OCI-LY1 (cell line): ENCODE measurements around the gene PSMA4.

ENCODE experiments used
- H2AFZ ChIP-seq: fragments of 200-600 bp; sonication (generic), shearing (Covaris generic); 2 replicates; pipeline ENCODE4 v1.6.0; 2014; ENCODE audit warnings: antibody characterized with exemption, mild to moderate bottlenecking, low read length
- H3F3A ChIP-seq: fragments of 200-600 bp; sonication (generic), shearing (Covaris generic); 2 replicates; pipeline ENCODE4 v1.6.0; 2014; ENCODE audit warnings: mild to moderate bottlenecking, antibody characterized with exemption, low read length, moderate library complexity; ENCODE audit not compliant: insufficient read depth
- H3K27ac ChIP-seq: fragments of 200-600 bp; sonication (generic); 2 replicates; pipeline ENCODE4 v1.5.1; 2014; ENCODE audit warnings: low read length, mixed run types, mild to moderate bottlenecking, low read depth; ENCODE audit not compliant: poor library complexity, severe bottlenecking
- H3K27me3 ChIP-seq: fragments of 200-600 bp; sonication (generic); 2 replicates; pipeline ENCODE4 v1.6.0; 2014; ENCODE audit warnings: antibody characterized with exemption, mild to moderate bottlenecking, low read length, moderate library complexity; ENCODE audit not compliant: insufficient read depth
- H3K36me3 ChIP-seq: fragments of 200-600 bp; sonication (generic); 2 replicates; pipeline ENCODE4 v1.6.1; 2014; ENCODE audit warnings: mild to moderate bottlenecking, antibody characterized with exemption, low read length, moderate library complexity, mixed read lengths; ENCODE audit not compliant: insufficient read depth
- H3K4me1 ChIP-seq: fragments of 200-600 bp; sonication (generic); 2 replicates; pipeline ENCODE4 v1.5.1; 2014; ENCODE audit warnings: mild to moderate bottlenecking, low read length, moderate library complexity; ENCODE audit not compliant: insufficient read depth, severe bottlenecking
- H3K4me2 ChIP-seq: fragments of 200-600 bp; sonication (generic), shearing (Covaris generic); 2 replicates; pipeline ENCODE4 v1.6.1; 2014; ENCODE audit warnings: low read length
- H3K4me3 ChIP-seq: fragments of 200-600 bp; sonication (generic); 2 replicates; pipeline ENCODE4 v1.5.1; 2014; ENCODE audit warnings: low read length, low read depth, mild to moderate bottlenecking, mixed read lengths; ENCODE audit not compliant: poor library complexity, severe bottlenecking
- H3K79me2 ChIP-seq: fragments of 200-600 bp; shearing (Covaris generic); 2 replicates; pipeline ENCODE4 v1.6.1; 2016; ENCODE audit warnings: mixed run types, low read length, mixed read lengths; ENCODE audit not compliant: insufficient read depth
- H3K9ac ChIP-seq: fragments of 200-600 bp; sonication (generic), shearing (Covaris generic); 2 replicates; pipeline ENCODE4 v1.6.1; 2014; ENCODE audit warnings: mild to moderate bottlenecking, low read length, mixed read lengths
- H3K9me2 ChIP-seq: fragments of 200-600 bp; sonication (generic), shearing (Covaris generic); 2 replicates; pipeline ENCODE4 v1.6.1; 2014; ENCODE audit warnings: low read depth, mild to moderate bottlenecking, low read length, mixed read lengths
- H3K9me3 ChIP-seq: fragments of 200-600 bp; shearing (Covaris generic); 2 replicates; pipeline ENCODE4 v1.6.1; 2014; ENCODE audit warnings: low read length, mixed read lengths
- H4K20me1 ChIP-seq: fragments of 200-600 bp; sonication (generic), shearing (Covaris generic); 2 replicates; pipeline ENCODE4 v1.6.0; 2016; ENCODE audit warnings: mild to moderate bottlenecking, low read length; ENCODE audit not compliant: insufficient read depth
- EZH2 ChIP-seq: fragments of 200-600 bp; sonication (generic), shearing (Covaris generic); IDR thresholded peaks from 2 replicates; pipeline ENCODE4 v1.8.0; 2017; ENCODE audit warnings: borderline replicate concordance, mixed run types, mild to moderate bottlenecking, antibody characterized with exemption, low read length, moderate library complexity, mixed read lengths
- TF ChIP-seq, protein P1 (sequence below): fragments of 200-600 bp; sonication (generic), shearing (Covaris generic); IDR thresholded peaks from 2 replicates; pipeline ENCODE4 v1.5.1; 2017; ENCODE audit warnings: mild to moderate bottlenecking, antibody characterized with exemption, low read length, moderate library complexity, mixed read lengths

Gene PSMA4

GRCh38 chr15:78540141-78540870 lies at the start of gene PSMA4:
Gene PSMA4, plus strand, starts transcription at chr15:78540444. Its CDS starts 1,484 bp downstream, at chr15:78541928.
- Histone ChIP-seq H3K27me3 (no peaks in the 10 kb centered on the region), H3K9me2 (no peaks in the 10 kb centered on the region), H2AFZ (no peak within 1 kb of the TSS), H3K4me2 (peak within 1 kb of the TSS; percentile 75), H3F3A (no peaks in the 10 kb centered on the region), H3K79me2 (peaks cover 24% of the 10 kb centered on the region), H3K9me3 (no peaks in the 10 kb centered on the region), H4K20me1 (no peaks in the 10 kb centered on the region), H3K27ac (peak within 1 kb of the TSS; percentile 51), H3K4me3 (peak within 1 kb of the TSS; percentile 89), H3K36me3 (peaks cover 38% of the 10 kb centered on the region), H3K4me1 (peaks cover 21% of the 10 kb centered on the region), H3K9ac (peak within 1 kb of the TSS; percentile 94)
- TF ChIP-seq, protein P1, sequence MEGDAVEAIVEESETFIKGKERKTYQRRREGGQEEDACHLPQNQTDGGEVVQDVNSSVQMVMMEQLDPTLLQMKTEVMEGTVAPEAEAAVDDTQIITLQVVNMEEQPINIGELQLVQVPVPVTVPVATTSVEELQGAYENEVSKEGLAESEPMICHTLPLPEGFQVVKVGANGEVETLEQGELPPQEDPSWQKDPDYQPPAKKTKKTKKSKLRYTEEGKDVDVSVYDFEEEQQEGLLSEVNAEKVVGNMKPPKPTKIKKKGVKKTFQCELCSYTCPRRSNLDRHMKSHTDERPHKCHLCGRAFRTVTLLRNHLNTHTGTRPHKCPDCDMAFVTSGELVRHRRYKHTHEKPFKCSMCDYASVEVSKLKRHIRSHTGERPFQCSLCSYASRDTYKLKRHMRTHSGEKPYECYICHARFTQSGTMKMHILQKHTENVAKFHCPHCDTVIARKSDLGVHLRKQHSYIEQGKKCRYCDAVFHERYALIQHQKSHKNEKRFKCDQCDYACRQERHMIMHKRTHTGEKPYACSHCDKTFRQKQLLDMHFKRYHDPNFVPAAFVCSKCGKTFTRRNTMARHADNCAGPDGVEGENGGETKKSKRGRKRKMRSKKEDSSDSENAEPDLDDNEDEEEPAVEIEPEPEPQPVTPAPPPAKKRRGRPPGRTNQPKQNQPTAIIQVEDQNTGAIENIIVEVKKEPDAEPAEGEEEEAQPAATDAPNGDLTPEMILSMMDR = no peak
- TF ChIP-seq EZH2 = no peak

- no peak overlapping the region for H3K4me2 ChIP-seq
- no peak overlapping the region for H3K9ac ChIP-seq
- H3F3A ChIP-seq = no peaks in the 10 kb centered on the region; the same call in 1 of the 2 replicates
- H3K9me2 ChIP-seq = no peaks in the 10 kb centered on the region
- no peak overlapping the region for H3K4me3 ChIP-seq
- H2AFZ ChIP-seq = no peak overlapping the region
- H4K20me1 ChIP-seq = no peaks in the 10 kb centered on the region
- TF ChIP-seq, protein P1 = no peak
- peaks cover 20% of the 10 kb centered on the region for H3K4me1 ChIP-seq
- H3K27me3 ChIP-seq = no peaks in the 10 kb centered on the region
- H3K36me3 ChIP-seq = peaks cover 82% of the 10 kb centered on the region
- no peaks in the 10 kb centered on the region for H3K9me3 ChIP-seq
- H3K79me2 ChIP-seq = no peaks in the 10 kb centered on the region
- H3K27ac ChIP-seq = no peak overlapping the region
Measured at GRCh38 chr15:78492872-78493271, 47.4 kb upstream of the PSMA4 start.

GRCh38 chr15:78501857-78502256 lies 38.4 kb upstream of the PSMA4 start:
- H3K4me1 ChIP-seq = peaks cover 2% of the 10 kb centered on the region
- H3K27me3 ChIP-seq = no peaks in the 10 kb centered on the region
- H3K79me2 ChIP-seq = no peaks in the 10 kb centered on the region
- no peak overlapping the region for H3K4me2 ChIP-seq
- TF ChIP-seq, protein P1 = no peak
- no peak for TF ChIP-seq EZH2
- no peak overlapping the region for H3K4me3 ChIP-seq
- H3K9me2 ChIP-seq = no peaks in the 10 kb centered on the region
- no peaks in the 10 kb centered on the region for H4K20me1 ChIP-seq
- H2AFZ ChIP-seq = no peak overlapping the region
- H3K9me3 ChIP-seq = no peaks in the 10 kb centered on the region
- H3K36me3 ChIP-seq = peaks cover 53% of the 10 kb centered on the region
- no peak overlapping the region for H3K9ac ChIP-seq
- H3K27ac ChIP-seq = no peak overlapping the region
- no peaks in the 10 kb centered on the region for H3F3A ChIP-seq
